ENCODE measurements around the gene ARAP1.
A peak's percentile ranks its signal among the peaks of the same experiment; 100 is the strongest.

Gene ARAP1

GRCh38 chr11:72740562-72741428 is 11.4 kb downstream of the ARAP1 start:
- no peak overlapping the region for H3K4me3 ChIP-seq (ENCODE audit: low read length)
- TF ChIP-seq CTCF (conservative IDR thresholded peaks at IDR 0.05; ENCODE audit: low read length), result no peak
- DNase-seq (ENCODE audit: low read depth), result no peak

DNA sequence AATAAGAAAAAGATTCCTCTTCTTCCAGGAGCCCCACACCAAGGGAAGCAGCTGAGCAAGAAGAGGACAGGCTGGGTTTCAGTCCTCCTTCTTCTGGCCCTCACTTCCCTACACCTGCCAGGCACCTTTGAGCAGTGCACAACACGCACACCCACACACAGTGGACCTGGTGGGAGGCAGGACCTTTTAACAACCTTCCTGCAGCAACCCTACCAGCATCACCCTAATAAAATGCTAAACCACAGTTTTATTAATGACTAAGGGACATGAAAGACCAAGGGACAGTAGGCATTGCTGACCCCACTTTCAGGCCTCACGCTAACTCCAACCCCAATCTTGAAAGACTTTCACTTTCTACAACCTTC is 12.2 kb downstream of the ARAP1 start:
- DNase-seq (ENCODE audit: low read depth), result no peak
- H3K4me3 ChIP-seq (ENCODE audit: low read length), result no peak overlapping the region
- TF ChIP-seq CTCF (conservative IDR thresholded peaks at IDR 0.05; ENCODE audit: low read length), result no peak

GRCh38 chr11:72739240-72740059 is 12.8 kb downstream of the ARAP1 start:
- no peak for DNase-seq (ENCODE audit: low read depth)
- no peak for TF ChIP-seq CTCF (conservative IDR thresholded peaks at IDR 0.05; ENCODE audit: low read length)
- H3K4me3 ChIP-seq (ENCODE audit: low read length), result no peak overlapping the region

GRCh38 chr11:72738199-72739141 is 13.7 kb downstream of the ARAP1 start:
- no peak overlapping the region for H3K4me3 ChIP-seq (ENCODE audit: low read length)
- no peak for TF ChIP-seq CTCF (conservative IDR thresholded peaks at IDR 0.05; ENCODE audit: low read length)
- peak; percentile 52 for DNase-seq (ENCODE audit: low read depth)

- TF ChIP-seq CTCF (conservative IDR thresholded peaks at IDR 0.05; ENCODE audit: low read length), result no peak
- no peak for DNase-seq (ENCODE audit: low read depth)
- no peak overlapping the region for H3K4me3 ChIP-seq (ENCODE audit: low read length)
Observed at GRCh38 chr11:72737336-72737735, 14.9 kb downstream of the ARAP1 start.

- TF ChIP-seq CTCF (conservative IDR thresholded peaks at IDR 0.05; ENCODE audit: low read length), result no peak
Observed at GRCh38 chr11:72736452-72737069, 15.6 kb downstream of the ARAP1 start.

More at GRCh38 chr11:72736452-72737069, 15.6 kb downstream of the ARAP1 start:
- DNase-seq (ENCODE audit: low read depth), result peak; percentile 50
- H3K4me3 ChIP-seq (ENCODE audit: low read length), result no peak overlapping the region

All from AG10803 (cell line).